ENCODE results near the gene ZNF841.
A peak's percentile ranks its signal among the peaks of the same experiment; 100 is the strongest.
"Not testable (repeated sequence)": the region's sequence is repeated elsewhere in the genome, so short reads cannot be mapped to it uniquely, and the experiment has no call there.

Gene ZNF841

DNA sequence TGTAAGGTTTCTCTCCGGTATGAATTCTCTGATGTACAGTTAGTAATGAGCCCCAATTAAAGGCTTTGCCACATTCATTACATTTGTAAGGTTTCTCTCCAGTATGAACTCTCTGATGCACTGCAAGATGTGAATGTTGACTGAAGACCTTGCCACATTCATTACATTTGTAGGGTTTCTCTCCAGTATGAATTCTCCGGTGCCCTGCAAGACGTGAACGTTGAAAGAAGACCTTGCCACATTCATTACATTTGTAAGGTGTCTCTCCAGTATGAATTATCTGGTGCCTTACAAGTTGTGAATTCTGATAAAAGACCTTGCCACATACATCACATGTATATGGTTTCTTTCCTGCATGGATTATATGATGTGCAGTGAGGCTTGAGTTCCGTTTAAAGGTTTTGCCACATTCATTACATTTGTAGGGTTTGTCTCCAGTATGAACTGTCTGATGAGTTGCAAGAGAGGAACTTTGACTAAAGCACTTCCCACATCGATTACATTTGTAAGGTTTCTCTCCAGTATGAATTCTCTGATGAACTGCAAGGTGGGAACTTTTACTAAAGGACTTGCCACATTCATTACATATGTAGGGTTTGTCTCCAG, 29.2 kb downstream of the ZNF841 start:
- DNase-seq (ENCODE audit: low read depth), result no peak

DNA sequence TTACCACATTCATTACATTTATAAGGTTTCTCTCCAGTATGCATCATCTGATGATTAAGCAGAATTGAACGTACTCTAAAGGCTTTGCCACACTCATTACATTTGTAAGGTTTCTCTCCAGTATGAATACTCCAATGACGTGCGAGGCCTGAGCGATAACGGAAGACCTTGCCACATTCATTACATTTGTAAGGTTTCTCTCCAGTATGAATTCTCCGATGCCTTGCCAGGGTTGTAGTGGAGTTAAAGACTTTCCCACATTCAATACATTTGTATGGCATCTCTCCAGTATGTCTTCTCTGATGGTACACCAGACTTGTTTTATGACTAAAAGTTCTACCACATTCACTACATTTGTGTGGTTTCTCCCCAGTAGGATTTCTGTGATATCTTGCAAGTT, 30.2 kb downstream of the ZNF841 start:
- DNase-seq (ENCODE audit: low read depth), result no peak

DNA sequence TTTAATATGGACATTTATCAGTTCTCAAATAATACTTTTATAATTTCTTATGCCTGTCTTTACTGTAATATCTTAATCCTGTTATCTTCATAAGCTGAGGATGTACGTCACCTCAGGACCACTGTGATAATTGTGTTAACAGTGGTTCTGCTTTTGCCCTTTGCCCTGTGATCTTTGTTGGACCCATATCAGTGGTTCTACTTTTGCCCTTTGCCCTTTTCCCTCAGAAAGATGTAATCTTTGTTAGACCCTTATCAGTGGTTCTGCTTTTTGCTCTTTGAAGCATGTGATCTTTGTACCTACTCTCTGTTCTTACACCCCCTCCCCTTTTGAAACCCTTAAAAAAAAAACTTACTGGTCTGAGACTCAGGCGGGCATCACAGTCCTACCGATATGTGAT, 39.1 kb downstream of the ZNF841 start:
- DNase-seq (ENCODE audit: low read depth), result not testable (repeated sequence)

DNA sequence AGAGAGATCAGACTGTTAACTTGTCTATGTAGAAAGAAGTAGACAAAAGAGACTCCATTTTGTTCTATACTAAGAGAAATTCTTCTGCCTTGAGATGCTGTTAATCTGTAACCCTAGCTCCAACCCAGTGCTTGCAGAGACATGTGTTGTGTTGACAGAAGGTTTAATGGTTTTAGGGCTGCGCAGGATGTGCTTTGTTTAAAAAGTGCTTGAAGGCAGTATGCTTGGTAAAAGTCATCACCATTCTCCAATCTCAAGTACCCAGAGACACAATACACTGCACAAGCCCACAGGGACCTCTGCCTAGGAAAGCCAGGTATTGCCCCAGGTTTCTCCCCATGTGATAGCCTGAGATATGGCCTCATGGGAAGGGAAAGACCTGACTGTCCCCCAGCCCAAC, 43.8 kb downstream of the ZNF841 start:
- not testable (repeated sequence) for DNase-seq (ENCODE audit: low read depth)

DNA sequence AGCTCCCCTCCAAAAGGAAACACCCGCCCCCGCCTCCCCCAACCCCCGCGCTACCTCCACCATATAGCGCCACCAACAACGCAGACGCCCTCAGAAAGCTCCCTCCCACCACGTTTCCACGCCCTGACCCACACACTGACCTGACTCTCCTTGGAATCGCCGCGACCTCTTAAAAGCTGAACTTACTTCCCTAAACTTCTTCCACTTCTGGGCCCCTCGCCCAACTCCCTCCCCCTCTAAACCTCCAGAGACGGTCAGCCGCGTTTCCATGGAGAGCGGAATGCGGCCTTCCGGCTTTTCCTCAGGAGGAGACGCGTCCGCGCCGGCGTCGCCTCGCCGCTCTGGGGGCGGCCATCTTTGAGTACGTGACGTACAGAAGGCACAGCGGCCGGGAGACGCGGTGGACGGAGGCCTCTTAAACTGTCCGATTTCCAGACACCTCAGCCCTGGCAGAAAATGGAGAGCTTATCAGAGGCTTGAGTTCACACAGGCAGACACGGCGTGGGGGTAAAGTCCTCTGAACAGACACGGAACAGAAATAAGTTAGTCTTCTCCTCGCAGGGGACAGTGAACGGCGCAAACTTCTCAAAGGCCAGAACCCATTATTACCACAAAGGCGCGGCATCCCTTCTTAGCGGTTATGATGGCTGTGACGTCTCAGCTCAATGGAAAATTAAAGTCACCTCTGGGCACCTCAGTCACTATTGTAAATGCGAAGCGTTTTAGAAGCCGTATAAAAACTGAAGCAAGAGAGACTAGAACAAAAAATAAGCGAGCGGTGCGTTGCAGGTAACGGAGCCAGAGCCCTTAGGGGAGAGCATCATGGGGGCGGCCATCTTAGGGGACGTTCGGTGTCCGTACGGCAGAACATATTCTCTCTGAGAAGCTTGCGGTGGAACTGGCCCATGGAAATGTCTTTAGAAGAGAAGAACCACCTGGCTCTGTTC, 46.7 kb downstream of the ZNF841 start, which contains the start of gene ZNF432:
Gene ZNF432 (minus strand): TSS at position 284 of the 947 bp plus-strand sequence. CDS start 1,970 bp downstream, outside the sequence.
- DNase-seq (ENCODE audit: low read depth), result peak; percentile 72

DNA sequence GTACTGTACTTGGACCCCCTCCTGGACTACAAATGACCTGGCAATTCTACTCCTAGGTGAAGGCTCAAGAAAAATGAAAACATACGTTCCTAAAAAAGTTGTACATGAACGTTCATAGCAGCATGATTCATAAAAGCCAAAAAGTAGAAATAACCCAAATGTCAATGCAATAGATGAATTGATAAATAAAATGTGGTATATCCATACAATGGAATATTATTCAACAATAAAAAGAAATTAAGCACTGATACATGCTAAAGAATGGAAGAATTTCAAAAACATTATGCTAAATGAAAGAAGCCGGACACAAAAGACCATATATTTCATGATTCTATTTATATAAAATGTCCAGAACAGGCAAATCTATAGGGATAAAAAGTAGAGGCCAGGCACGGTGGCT, 56.4 kb downstream of the ZNF841 start:
- no peak for DNase-seq (ENCODE audit: low read depth)

DNA sequence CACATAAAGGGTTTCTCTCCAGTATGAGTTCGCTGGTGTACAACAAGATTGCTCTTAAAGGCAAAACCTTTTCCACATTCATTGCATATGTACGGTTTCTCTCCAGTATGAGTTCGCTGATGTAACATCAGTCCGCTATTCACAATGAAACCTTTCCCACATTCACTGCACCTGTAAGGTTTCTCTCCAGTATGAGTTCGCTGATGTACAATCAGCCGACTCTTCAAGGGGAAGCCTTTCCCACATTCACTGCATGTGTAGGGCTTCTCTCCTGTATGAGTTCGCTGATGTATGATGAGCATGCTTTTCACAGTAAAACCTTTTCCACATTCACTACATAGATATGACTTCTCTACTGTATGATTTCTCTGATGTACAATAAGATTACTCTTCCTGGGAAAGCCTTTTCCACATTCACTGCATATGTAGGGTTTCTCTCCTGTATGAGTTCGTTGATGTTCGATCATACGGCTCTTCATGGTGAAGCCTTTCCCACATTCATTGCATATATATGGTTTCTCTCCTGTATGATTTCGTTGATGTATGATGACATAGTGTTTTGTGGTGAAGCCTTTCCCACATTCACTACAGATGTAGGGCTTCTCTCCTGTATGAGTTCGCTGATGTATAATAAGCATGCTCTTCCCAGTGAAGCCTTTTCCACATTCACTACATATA, 61.4 kb downstream of the ZNF841 start:
- DNase-seq (ENCODE audit: low read depth), result no peak

DNA sequence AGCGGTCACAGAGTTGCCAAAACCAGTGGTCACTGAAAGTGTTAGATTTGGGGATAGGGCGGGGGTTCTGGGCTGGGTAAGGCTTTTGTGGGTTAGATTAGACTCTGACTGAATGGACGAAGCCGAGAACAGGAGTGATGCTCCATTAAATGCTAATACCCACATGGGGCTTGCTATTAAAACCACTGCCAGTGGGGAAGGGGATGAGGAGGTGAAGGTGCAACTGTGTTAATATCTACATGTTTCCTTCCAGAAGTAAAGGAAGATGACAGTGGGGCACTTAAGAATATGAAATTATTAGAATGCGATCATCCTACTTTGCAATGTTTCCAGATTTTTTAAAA, 66.8 kb downstream of the ZNF841 start:
- DNase-seq (ENCODE audit: low read depth), result no peak

DNA sequence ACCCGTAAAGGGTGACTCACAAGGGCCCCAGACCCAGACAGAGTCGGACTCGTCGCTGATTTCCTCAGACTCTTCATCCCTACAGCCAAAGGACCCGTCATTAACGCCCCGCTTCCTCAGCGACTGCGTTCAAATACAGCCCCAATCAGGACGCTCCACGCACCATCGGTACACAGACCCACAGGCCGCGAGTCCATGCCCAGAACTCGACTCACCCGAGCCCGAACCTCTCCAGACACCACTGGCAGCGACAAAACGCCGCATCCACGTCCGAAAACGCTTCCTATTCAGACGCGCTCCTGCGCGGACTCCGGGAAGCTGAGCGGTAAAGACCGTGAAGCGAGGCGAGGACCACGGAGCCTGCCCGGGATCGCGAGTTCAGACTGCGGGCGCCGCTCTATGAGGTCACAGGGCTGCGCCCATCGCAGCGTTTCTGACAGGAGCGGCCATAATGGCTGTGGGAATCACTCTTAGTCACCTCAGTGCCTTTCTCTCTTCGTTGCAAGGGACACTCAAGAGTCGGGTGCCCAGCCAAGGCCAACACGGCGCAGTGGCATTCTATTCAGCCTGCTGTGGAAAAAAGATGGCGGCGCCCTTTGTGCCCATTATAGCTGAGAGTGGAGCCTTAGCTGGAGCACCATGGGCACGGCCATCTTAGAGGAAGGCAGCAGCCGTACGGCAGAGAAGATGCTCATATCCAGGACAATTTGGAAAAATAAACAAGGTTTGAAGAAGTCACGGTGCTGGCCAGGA, 67.4 kb downstream of the ZNF841 start, which contains the start of gene ZNF614:
Gene ZNF614 (minus strand): TSS at position 353 of the 753 bp plus-strand sequence. CDS start 2,634 bp downstream, outside the sequence.
- peak; percentile 71 for DNase-seq (ENCODE audit: low read depth)

DNA sequence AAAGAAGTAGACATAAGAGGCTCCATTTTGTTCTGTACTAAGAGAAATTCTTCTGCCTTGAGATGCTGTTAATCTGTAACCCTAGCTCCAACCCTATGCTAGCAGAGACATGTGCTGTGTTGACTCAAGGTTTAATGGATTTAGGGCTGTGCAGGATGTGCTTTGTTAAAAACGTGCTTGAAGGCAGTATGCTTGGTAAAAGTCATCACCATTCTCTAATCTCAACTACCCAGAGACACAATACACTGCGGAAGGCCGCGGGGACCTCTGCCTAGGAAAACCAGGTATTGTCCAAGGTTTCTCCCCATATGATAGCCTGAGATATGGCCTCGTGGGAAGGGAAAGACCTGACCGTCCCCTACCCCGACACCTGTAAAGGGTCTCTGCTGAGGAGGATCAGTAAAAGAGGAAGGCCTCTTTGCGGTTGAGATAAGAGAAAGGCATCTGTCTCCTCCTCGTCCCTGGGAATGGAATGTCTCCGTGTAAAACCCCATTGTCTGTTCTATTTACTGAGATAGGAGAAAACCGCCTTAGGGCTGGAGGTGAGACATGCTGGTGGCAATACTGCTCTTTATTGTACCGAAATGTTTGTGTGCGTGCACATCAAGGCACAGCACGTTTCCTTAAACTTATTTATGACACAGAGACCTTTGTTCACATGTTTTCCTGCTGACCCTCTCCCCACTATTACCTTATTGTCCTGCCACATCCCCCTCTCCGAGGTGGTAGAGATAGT, 69.1 kb downstream of the ZNF841 start:
- DNase-seq (ENCODE audit: low read depth), result not testable (repeated sequence)

DNA sequence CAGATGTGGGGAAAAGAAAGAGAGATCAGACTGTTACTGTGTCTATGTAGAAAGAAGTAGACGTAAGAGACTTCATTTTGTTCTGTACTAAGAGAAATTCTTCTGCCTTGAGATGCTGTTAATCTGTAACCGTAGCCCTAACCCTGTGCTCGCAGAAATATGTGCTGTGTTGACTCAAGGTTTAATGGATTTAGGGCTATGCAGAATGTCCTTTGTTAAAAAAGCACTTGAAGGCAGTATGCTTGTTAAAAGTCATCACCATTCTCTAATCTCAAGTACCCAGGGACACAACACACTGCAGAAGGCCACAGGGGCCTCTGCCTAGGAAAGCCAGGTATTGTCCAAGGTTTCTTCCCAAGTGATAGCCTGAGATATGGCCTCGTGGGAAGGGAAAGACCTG, 71.1 kb downstream of the ZNF841 start:
- DNase-seq (ENCODE audit: low read depth), result not testable (repeated sequence)

DNA sequence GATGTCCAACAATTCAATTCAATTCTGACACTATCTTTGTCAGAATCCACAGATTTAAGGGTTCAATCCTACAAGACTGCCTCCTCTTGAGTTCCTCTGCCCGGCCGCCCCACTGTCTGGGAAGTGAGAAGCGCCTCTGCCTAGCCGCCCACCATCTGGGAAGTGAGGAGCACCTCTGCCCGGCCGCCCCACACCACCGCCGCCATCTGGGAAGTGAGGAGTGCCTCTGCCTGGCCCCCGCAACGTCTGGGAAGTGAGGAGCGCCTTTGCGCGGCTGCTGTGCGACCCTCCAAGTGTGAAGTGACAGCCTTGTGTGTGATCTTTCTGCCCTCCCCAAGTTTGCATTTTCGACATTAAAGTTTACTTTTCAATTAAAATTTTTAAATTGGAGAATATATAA, 73.4 kb downstream of the ZNF841 start:
- DNase-seq (ENCODE audit: low read depth), result no peak

DNA sequence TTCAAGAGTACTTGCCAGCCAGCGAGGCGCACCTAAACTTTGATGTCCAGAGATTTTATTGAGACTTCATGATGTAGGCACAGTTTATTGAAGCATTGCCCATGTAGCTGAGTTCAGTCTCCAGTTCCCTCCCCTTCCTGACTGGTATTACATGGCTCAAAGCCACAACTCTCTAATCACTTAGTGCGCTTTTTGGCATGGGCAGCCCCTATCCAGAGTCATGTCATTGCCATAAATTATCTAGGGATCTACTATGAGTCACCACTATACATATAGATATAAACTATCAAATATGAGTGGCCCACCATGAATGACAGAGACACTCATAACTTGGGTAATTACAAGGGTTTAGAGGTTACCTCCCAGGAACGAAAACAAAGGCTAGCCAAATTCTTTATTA, 75.1 kb downstream of the ZNF841 start:
- DNase-seq (ENCODE audit: low read depth), result no peak
